Measurements from ENCODE around the gene MTMR11. TPM values are rescaled to one million over a fixed set of nuclear protein-coding genes. Genes with fewer than 3 reads are reported as not detected.
"Not testable (repeated sequence)": the region's sequence is repeated elsewhere in the genome, so short reads cannot be mapped to it uniquely, and the experiment has no call there.

MTMR11 gene
- total and polyA plus RNA-seq, 2 donors (not counting 1 experiment from before 2014, with no cell fraction given) = 14.0 to 17.5 TPM

- H3K27ac ChIP-seq (ENCODE audit: insufficient read depth, low read length) = no peak overlapping the region
- peaks cover 3% of the 10 kb centered on the region for H3K36me3 ChIP-seq (ENCODE audit: control insufficient read depth, insufficient read depth, low read length)
- H4K20me1 ChIP-seq (ENCODE audit: control insufficient read depth, extremely low read depth, insufficient read depth, low read length) = no peaks in the 10 kb centered on the region
- H3K9me3 ChIP-seq (ENCODE audit: control insufficient read depth, insufficient read depth, low read depth, low read length) = no peaks in the 10 kb centered on the region
- TF ChIP-seq EZH2 (IDR thresholded peaks at IDR 0.05; ENCODE audit: low read length, missing control alignments) = no peak
- TF ChIP-seq, protein P1, sequence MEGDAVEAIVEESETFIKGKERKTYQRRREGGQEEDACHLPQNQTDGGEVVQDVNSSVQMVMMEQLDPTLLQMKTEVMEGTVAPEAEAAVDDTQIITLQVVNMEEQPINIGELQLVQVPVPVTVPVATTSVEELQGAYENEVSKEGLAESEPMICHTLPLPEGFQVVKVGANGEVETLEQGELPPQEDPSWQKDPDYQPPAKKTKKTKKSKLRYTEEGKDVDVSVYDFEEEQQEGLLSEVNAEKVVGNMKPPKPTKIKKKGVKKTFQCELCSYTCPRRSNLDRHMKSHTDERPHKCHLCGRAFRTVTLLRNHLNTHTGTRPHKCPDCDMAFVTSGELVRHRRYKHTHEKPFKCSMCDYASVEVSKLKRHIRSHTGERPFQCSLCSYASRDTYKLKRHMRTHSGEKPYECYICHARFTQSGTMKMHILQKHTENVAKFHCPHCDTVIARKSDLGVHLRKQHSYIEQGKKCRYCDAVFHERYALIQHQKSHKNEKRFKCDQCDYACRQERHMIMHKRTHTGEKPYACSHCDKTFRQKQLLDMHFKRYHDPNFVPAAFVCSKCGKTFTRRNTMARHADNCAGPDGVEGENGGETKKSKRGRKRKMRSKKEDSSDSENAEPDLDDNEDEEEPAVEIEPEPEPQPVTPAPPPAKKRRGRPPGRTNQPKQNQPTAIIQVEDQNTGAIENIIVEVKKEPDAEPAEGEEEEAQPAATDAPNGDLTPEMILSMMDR (conservative IDR thresholded peaks at IDR 0.05 in 1 of 2, IDR thresholded peaks at IDR 0.05 in 1 of 2; ENCODE audit: low read depth in 1 of 2, low read length in 2 of 2) = peak; percentile 50 to 62
- H2AFZ ChIP-seq (ENCODE audit: low read length) = no peak overlapping the region
- peaks cover 6% of the 10 kb centered on the region for H3K4me1 ChIP-seq (ENCODE audit: control insufficient read depth, extremely low read depth, insufficient read depth, low read length)
- peak; percentile 29 to 69 for DNase-seq (ENCODE audit: low read depth in 2 of 2)
- no peak overlapping the region for H3K9ac ChIP-seq (ENCODE audit: insufficient read depth, low read length)
- no peak overlapping the region for H3K4me3 ChIP-seq (replicated peaks in 1 of 4; ENCODE audit: control extremely low read depth in 1 of 4, insufficient read depth in 1 of 4, low read depth in 3 of 4, low read length in 4 of 4)
- no peaks in the 10 kb centered on the region for H3K27me3 ChIP-seq (ENCODE audit: control insufficient read depth, insufficient read depth, low read length)
- no peak overlapping the region for H3K4me2 ChIP-seq (ENCODE audit: extremely low read depth, insufficient read depth, low read length)
- H3K79me2 ChIP-seq (ENCODE audit: control insufficient read depth, insufficient read depth, low read length) = no peaks in the 10 kb centered on the region
These were observed 5.5 kb upstream of the MTMR11 start for GRCh38 chr1:149942207-149942606.

DNA sequence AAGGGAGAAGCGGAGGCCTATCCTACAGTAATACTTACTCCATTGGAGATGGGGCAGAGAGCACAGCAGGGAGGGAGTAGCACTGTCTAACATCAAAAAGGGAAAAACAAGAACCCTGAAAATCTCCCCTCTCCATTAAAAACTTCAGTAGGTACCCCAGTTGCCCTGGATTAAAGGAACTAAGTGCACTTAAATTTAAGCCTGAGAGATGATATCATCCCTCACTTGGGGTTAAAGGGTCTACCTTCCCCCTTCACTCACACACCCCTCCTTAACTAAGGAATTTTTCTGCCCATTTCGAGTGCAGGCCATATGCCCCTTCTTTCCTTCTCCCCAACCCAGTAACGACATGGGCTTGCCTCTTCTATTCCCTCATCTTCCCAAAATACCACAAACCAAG is 3.7 kb upstream of the MTMR11 start:
- no peak for TF ChIP-seq EZH2 (IDR thresholded peaks at IDR 0.05; ENCODE audit: low read length, missing control alignments)
- TF ChIP-seq, protein P1 (conservative IDR thresholded peaks at IDR 0.05 in 1 of 2, IDR thresholded peaks at IDR 0.05 in 1 of 2; ENCODE audit: low read depth in 1 of 2, low read length in 2 of 2) = no peak
- H3K9me3 ChIP-seq (ENCODE audit: control insufficient read depth, insufficient read depth, low read depth, low read length) = no peaks in the 10 kb centered on the region
- no peak overlapping the region for H3K4me3 ChIP-seq (replicated peaks in 1 of 4; ENCODE audit: control extremely low read depth in 1 of 4, insufficient read depth in 1 of 4, low read depth in 3 of 4, low read length in 4 of 4)
- H3K79me2 ChIP-seq (ENCODE audit: control insufficient read depth, insufficient read depth, low read length) = peaks cover 3% of the 10 kb centered on the region
- H3K9ac ChIP-seq (ENCODE audit: insufficient read depth, low read length) = no peak overlapping the region
- no peak overlapping the region for H3K4me2 ChIP-seq (ENCODE audit: extremely low read depth, insufficient read depth, low read length)
- H2AFZ ChIP-seq (ENCODE audit: low read length) = no peak overlapping the region
- no peak for DNase-seq (ENCODE audit: low read depth in 2 of 2)
- peaks cover 14% of the 10 kb centered on the region for H3K4me1 ChIP-seq (ENCODE audit: control insufficient read depth, extremely low read depth, insufficient read depth, low read length)
- H4K20me1 ChIP-seq (ENCODE audit: control insufficient read depth, extremely low read depth, insufficient read depth, low read length) = no peaks in the 10 kb centered on the region
- H3K27me3 ChIP-seq (ENCODE audit: control insufficient read depth, insufficient read depth, low read length) = no peaks in the 10 kb centered on the region
- no peak overlapping the region for H3K27ac ChIP-seq (ENCODE audit: insufficient read depth, low read length)
- H3K36me3 ChIP-seq (ENCODE audit: control insufficient read depth, insufficient read depth, low read length) = peaks cover 3% of the 10 kb centered on the region

DNA sequence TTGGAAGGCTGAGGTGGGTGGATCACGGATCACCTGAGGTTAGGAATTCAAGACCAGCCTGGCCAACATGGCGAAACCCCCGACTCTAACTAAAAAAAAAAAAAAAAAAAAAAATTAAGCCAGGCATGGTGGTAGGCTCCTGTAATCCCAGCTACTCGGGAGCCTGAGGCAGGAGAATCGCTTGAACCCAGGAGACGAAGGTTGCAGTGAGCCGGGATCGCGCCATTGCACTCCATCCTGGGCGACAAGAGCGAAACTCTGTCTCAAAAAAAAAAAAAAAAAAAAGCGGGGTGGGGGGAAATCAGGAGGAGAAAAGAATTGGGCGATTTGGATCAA is 2.0 kb upstream of the MTMR11 start:
- H3K27ac ChIP-seq (ENCODE audit: insufficient read depth, low read length); H4K20me1 ChIP-seq (ENCODE audit: control insufficient read depth, extremely low read depth, insufficient read depth, low read length): not testable (repeated sequence)
- H3K4me3 ChIP-seq (replicated peaks in 1 of 4; ENCODE audit: control extremely low read depth in 1 of 4, insufficient read depth in 1 of 4, low read depth in 3 of 4, low read length in 4 of 4) = peak overlapping the region in 2 of 4 experiments; percentile 16 to 44

More for the DNA sequence above, 2.0 kb upstream of the MTMR11 start:
- DNase-seq (ENCODE audit: low read depth in 2 of 2); H3K79me2 ChIP-seq (ENCODE audit: control insufficient read depth, insufficient read depth, low read length); H3K9ac ChIP-seq (ENCODE audit: insufficient read depth, low read length); H3K36me3 ChIP-seq (ENCODE audit: control insufficient read depth, insufficient read depth, low read length); H3K27me3 ChIP-seq (ENCODE audit: control insufficient read depth, insufficient read depth, low read length); H2AFZ ChIP-seq (ENCODE audit: low read length); H3K9me3 ChIP-seq (ENCODE audit: control insufficient read depth, insufficient read depth, low read depth, low read length): not testable (repeated sequence)
- Histone ChIP-seq H3K4me1 (ENCODE audit: control insufficient read depth, extremely low read depth, insufficient read depth, low read length) (peaks cover 14% of the 10 kb centered on the region), H3K4me2 (ENCODE audit: extremely low read depth, insufficient read depth, low read length) (peak overlapping the region; percentile 92)
